ENCODE results near the gene TGFBR2. TPM values are rescaled to one million over a fixed set of nuclear protein-coding genes. Genes with fewer than 3 reads are reported as not detected.

TGFBR2 gene
- total RNA-seq, 1 donor from 2014 or later, result 68.7 TPM

GRCh38 chr3:30707825-30708224 is 101.4 kb downstream of the TGFBR2 start:
- Mint-ChIP-seq H3K36me3 (ENCODE audit: low read depth, unreplicated experiment) (peaks cover 16% of the 10 kb centered on the region), H3K27ac (ENCODE audit: unreplicated experiment) (no peak overlapping the region), H3K27me3 (ENCODE audit: unreplicated experiment) (peaks cover 1% of the 10 kb centered on the region), H3K9me3 (ENCODE audit: unreplicated experiment) (peaks cover 7% of the 10 kb centered on the region), H3K4me1 (ENCODE audit: unreplicated experiment) (peaks cover 35% of the 10 kb centered on the region), H3K4me3 (ENCODE audit: unreplicated experiment) (no peak overlapping the region)
- DNase-seq (ENCODE audit: low spot score), result no peak
- no peak for TF ChIP-seq CTCF (IDR thresholded peaks at IDR 0.05; ENCODE audit: unreplicated experiment)

GRCh38 chr3:30708472-30708871 is 102.1 kb downstream of the TGFBR2 start:
- Mint-ChIP-seq H3K36me3 (ENCODE audit: low read depth, unreplicated experiment) (peaks cover 9% of the 10 kb centered on the region), H3K4me3 (ENCODE audit: unreplicated experiment) (no peak overlapping the region), H3K27me3 (ENCODE audit: unreplicated experiment) (peaks cover 1% of the 10 kb centered on the region), H3K4me1 (ENCODE audit: unreplicated experiment) (peaks cover 35% of the 10 kb centered on the region), H3K9me3 (ENCODE audit: unreplicated experiment) (peaks cover 1% of the 10 kb centered on the region), H3K27ac (ENCODE audit: unreplicated experiment) (no peak overlapping the region)
- TF ChIP-seq CTCF (IDR thresholded peaks at IDR 0.05; ENCODE audit: unreplicated experiment), result no peak
- no peak for DNase-seq (ENCODE audit: low spot score)

GRCh38 chr3:30710017-30710416 is 103.6 kb downstream of the TGFBR2 start:
- TF ChIP-seq CTCF (IDR thresholded peaks at IDR 0.05; ENCODE audit: unreplicated experiment), result no peak
- no peak for DNase-seq (ENCODE audit: low spot score)
- Mint-ChIP-seq H3K36me3 (ENCODE audit: low read depth, unreplicated experiment) (peaks cover 3% of the 10 kb centered on the region), H3K27me3 (ENCODE audit: unreplicated experiment) (peaks cover 1% of the 10 kb centered on the region), H3K4me3 (ENCODE audit: unreplicated experiment) (no peak overlapping the region), H3K9me3 (ENCODE audit: unreplicated experiment) (no peaks in the 10 kb centered on the region), H3K27ac (ENCODE audit: unreplicated experiment) (peak overlapping the region; percentile 81), H3K4me1 (ENCODE audit: unreplicated experiment) (peaks cover 30% of the 10 kb centered on the region)

- no peaks in the 10 kb centered on the region for H3K9me3 Mint-ChIP-seq (ENCODE audit: unreplicated experiment)
- peaks cover 3% of the 10 kb centered on the region for H3K36me3 Mint-ChIP-seq (ENCODE audit: low read depth, unreplicated experiment)
- no peak for TF ChIP-seq CTCF (IDR thresholded peaks at IDR 0.05; ENCODE audit: unreplicated experiment)
- no peak for DNase-seq (ENCODE audit: low spot score)
- H3K4me1 Mint-ChIP-seq (ENCODE audit: unreplicated experiment), result peaks cover 30% of the 10 kb centered on the region
- no peaks in the 10 kb centered on the region for H3K27me3 Mint-ChIP-seq (ENCODE audit: unreplicated experiment)
- no peak overlapping the region for H3K4me3 Mint-ChIP-seq (ENCODE audit: unreplicated experiment)
- H3K27ac Mint-ChIP-seq (ENCODE audit: unreplicated experiment), result peak overlapping the region; percentile 22
Observed at GRCh38 chr3:30711151-30711550, 104.8 kb downstream of the TGFBR2 start.

GRCh38 chr3:30711867-30712266 is 105.5 kb downstream of the TGFBR2 start:
- Mint-ChIP-seq H3K27me3 (ENCODE audit: unreplicated experiment) (no peaks in the 10 kb centered on the region), H3K36me3 (ENCODE audit: low read depth, unreplicated experiment) (peaks cover 3% of the 10 kb centered on the region), H3K4me1 (ENCODE audit: unreplicated experiment) (peaks cover 30% of the 10 kb centered on the region), H3K27ac (ENCODE audit: unreplicated experiment) (no peak overlapping the region), H3K4me3 (ENCODE audit: unreplicated experiment) (no peak overlapping the region), H3K9me3 (ENCODE audit: unreplicated experiment) (no peaks in the 10 kb centered on the region)
- TF ChIP-seq CTCF (IDR thresholded peaks at IDR 0.05; ENCODE audit: unreplicated experiment), result no peak
- DNase-seq (ENCODE audit: low spot score), result no peak
